ENCODE data around the gene VAT1L. TPM values are rescaled to one million over a fixed set of nuclear protein-coding genes. Genes with fewer than 3 reads are reported as not detected.

The VAT1L gene
- total RNA-seq, 1 donor, result 0.10 TPM

GRCh38 chr16:77949445-77949844 is 161.1 kb downstream of the VAT1L start:
- Histone ChIP-seq H3K9me3 (ENCODE audit: low read depth, low read length) (no peaks in the 10 kb centered on the region), H3K4me3 (ENCODE audit: low read length) (no peak overlapping the region), H3K27me3 (ENCODE audit: insufficient read depth, low read length) (no peaks in the 10 kb centered on the region), H3K4me1 (ENCODE audit: insufficient read depth, low read length) (no peaks in the 10 kb centered on the region)

- no peaks in the 10 kb centered on the region for H3K9me3 ChIP-seq (ENCODE audit: low read depth, low read length)
- no peaks in the 10 kb centered on the region for H3K27me3 ChIP-seq (ENCODE audit: insufficient read depth, low read length)
- H3K4me3 ChIP-seq (ENCODE audit: low read length), result no peak overlapping the region
- H3K4me1 ChIP-seq (ENCODE audit: insufficient read depth, low read length), result no peaks in the 10 kb centered on the region
Measured at GRCh38 chr16:77951788-77952187, 163.4 kb downstream of the VAT1L start.

- H3K9me3 ChIP-seq (ENCODE audit: low read depth, low read length), result no peaks in the 10 kb centered on the region
- no peaks in the 10 kb centered on the region for H3K27me3 ChIP-seq (ENCODE audit: insufficient read depth, low read length)
- H3K4me1 ChIP-seq (ENCODE audit: insufficient read depth, low read length), result no peaks in the 10 kb centered on the region
- H3K4me3 ChIP-seq (ENCODE audit: low read length), result no peak overlapping the region
Measured at GRCh38 chr16:77955127-77955526, 166.8 kb downstream of the VAT1L start.

GRCh38 chr16:77956231-77956630 is 167.9 kb downstream of the VAT1L start:
- Histone ChIP-seq H3K4me3 (ENCODE audit: low read length) (no peak overlapping the region), H3K27me3 (ENCODE audit: insufficient read depth, low read length) (no peaks in the 10 kb centered on the region), H3K4me1 (ENCODE audit: insufficient read depth, low read length) (no peaks in the 10 kb centered on the region), H3K9me3 (ENCODE audit: low read depth, low read length) (no peaks in the 10 kb centered on the region)

- Histone ChIP-seq H3K4me3 (ENCODE audit: low read length) (no peak overlapping the region), H3K9me3 (ENCODE audit: low read depth, low read length) (no peaks in the 10 kb centered on the region), H3K27me3 (ENCODE audit: insufficient read depth, low read length) (no peaks in the 10 kb centered on the region), H3K4me1 (ENCODE audit: insufficient read depth, low read length) (no peaks in the 10 kb centered on the region)
Measured at GRCh38 chr16:77960766-77961165, 172.4 kb downstream of the VAT1L start.

GRCh38 chr16:77961814-77962213 is 173.4 kb downstream of the VAT1L start:
- no peaks in the 10 kb centered on the region for H3K4me1 ChIP-seq (ENCODE audit: insufficient read depth, low read length)
- H3K9me3 ChIP-seq (ENCODE audit: low read depth, low read length), result no peaks in the 10 kb centered on the region
- no peaks in the 10 kb centered on the region for H3K27me3 ChIP-seq (ENCODE audit: insufficient read depth, low read length)
- no peak overlapping the region for H3K4me3 ChIP-seq (ENCODE audit: low read length)

- H3K27me3 ChIP-seq (ENCODE audit: insufficient read depth, low read length), result no peaks in the 10 kb centered on the region
- H3K9me3 ChIP-seq (ENCODE audit: low read depth, low read length), result no peaks in the 10 kb centered on the region
- no peak overlapping the region for H3K4me3 ChIP-seq (ENCODE audit: low read length)
- H3K4me1 ChIP-seq (ENCODE audit: insufficient read depth, low read length), result no peaks in the 10 kb centered on the region
Measured at GRCh38 chr16:77962689-77963088, 174.3 kb downstream of the VAT1L start.

GRCh38 chr16:77963185-77964044 is 175.1 kb downstream of the VAT1L start:
- H3K4me3 ChIP-seq (ENCODE audit: low read length), result no peak overlapping the region
- no peaks in the 10 kb centered on the region for H3K27me3 ChIP-seq (ENCODE audit: insufficient read depth, low read length)
- H3K9me3 ChIP-seq (ENCODE audit: low read depth, low read length), result no peaks in the 10 kb centered on the region
- no peaks in the 10 kb centered on the region for H3K4me1 ChIP-seq (ENCODE audit: insufficient read depth, low read length)

GRCh38 chr16:77965346-77965745 is 177.0 kb downstream of the VAT1L start:
- no peaks in the 10 kb centered on the region for H3K4me1 ChIP-seq (ENCODE audit: insufficient read depth, low read length)
- no peak overlapping the region for H3K4me3 ChIP-seq (ENCODE audit: low read length)
- no peaks in the 10 kb centered on the region for H3K27me3 ChIP-seq (ENCODE audit: insufficient read depth, low read length)
- no peaks in the 10 kb centered on the region for H3K9me3 ChIP-seq (ENCODE audit: low read depth, low read length)

- Histone ChIP-seq H3K4me1 (ENCODE audit: insufficient read depth, low read length) (no peaks in the 10 kb centered on the region), H3K27me3 (ENCODE audit: insufficient read depth, low read length) (no peaks in the 10 kb centered on the region), H3K4me3 (ENCODE audit: low read length) (no peak overlapping the region), H3K9me3 (ENCODE audit: low read depth, low read length) (no peaks in the 10 kb centered on the region)
Measured at GRCh38 chr16:77967054-77967904, 178.9 kb downstream of the VAT1L start.

GRCh38 chr16:77969861-77970260 is 181.5 kb downstream of the VAT1L start:
- Histone ChIP-seq H3K4me3 (ENCODE audit: low read length) (no peak overlapping the region), H3K27me3 (ENCODE audit: insufficient read depth, low read length) (no peaks in the 10 kb centered on the region), H3K4me1 (ENCODE audit: insufficient read depth, low read length) (no peaks in the 10 kb centered on the region), H3K9me3 (ENCODE audit: low read depth, low read length) (no peaks in the 10 kb centered on the region)

- no peaks in the 10 kb centered on the region for H3K27me3 ChIP-seq (ENCODE audit: insufficient read depth, low read length)
- no peak overlapping the region for H3K4me3 ChIP-seq (ENCODE audit: low read length)
- H3K4me1 ChIP-seq (ENCODE audit: insufficient read depth, low read length), result no peaks in the 10 kb centered on the region
- no peaks in the 10 kb centered on the region for H3K9me3 ChIP-seq (ENCODE audit: low read depth, low read length)
Measured at GRCh38 chr16:77970371-77970770, 182.0 kb downstream of the VAT1L start.

- Histone ChIP-seq H3K9me3 (ENCODE audit: low read depth, low read length) (no peaks in the 10 kb centered on the region), H3K4me3 (ENCODE audit: low read length) (no peak overlapping the region), H3K4me1 (ENCODE audit: insufficient read depth, low read length) (no peaks in the 10 kb centered on the region), H3K27me3 (ENCODE audit: insufficient read depth, low read length) (no peaks in the 10 kb centered on the region)
Measured at GRCh38 chr16:77971306-77972061, 183.1 kb downstream of the VAT1L start.

GRCh38 chr16:77972062-77972392 is 183.7 kb downstream of the VAT1L start:
- no peaks in the 10 kb centered on the region for H3K27me3 ChIP-seq (ENCODE audit: insufficient read depth, low read length)
- no peak overlapping the region for H3K4me3 ChIP-seq (ENCODE audit: low read length)
- H3K9me3 ChIP-seq (ENCODE audit: low read depth, low read length), result no peaks in the 10 kb centered on the region
- H3K4me1 ChIP-seq (ENCODE audit: insufficient read depth, low read length), result no peaks in the 10 kb centered on the region

GRCh38 chr16:77974883-77975282 is 186.5 kb downstream of the VAT1L start:
- Histone ChIP-seq H3K4me1 (ENCODE audit: insufficient read depth, low read length) (no peaks in the 10 kb centered on the region), H3K9me3 (ENCODE audit: low read depth, low read length) (no peaks in the 10 kb centered on the region), H3K4me3 (ENCODE audit: low read length) (no peak overlapping the region), H3K27me3 (ENCODE audit: insufficient read depth, low read length) (no peaks in the 10 kb centered on the region)
